ENCODE measurements around the gene FBXW2. TPM values are rescaled to one million over a fixed set of nuclear protein-coding genes. Genes with fewer than 3 reads are reported as not detected.

FBXW2 gene
- total RNA-seq, 2 donors from 2014 or later, result 63.2 to 77.1 TPM

GRCh38 chr9:120764476-120764875 is 28.7 kb downstream of the FBXW2 start:
- DNase-seq, result no peak
- H3K27me3 Mint-ChIP-seq (ENCODE audit: insufficient read depth), result no peaks in the 10 kb centered on the region
- no peak overlapping the region for H3K4me3 Mint-ChIP-seq
- Histone ChIP-seq H3K9me3 (ENCODE audit: control insufficient read depth, low read length) (no peaks in the 10 kb centered on the region), H3K27me3 (ENCODE audit: control insufficient read depth, insufficient read depth, low read length, poor library complexity, severe bottlenecking) (no peaks in the 10 kb centered on the region), H3K4me3 (ENCODE audit: low read length) (no peak overlapping the region), H3K9ac (ENCODE audit: extremely low read depth, low read length, poor library complexity, severe bottlenecking) (no peak overlapping the region), H3K4me1 (ENCODE audit: control insufficient read depth, insufficient read depth, low read length) (peaks cover 5% of the 10 kb centered on the region), H3K36me3 (ENCODE audit: control insufficient read depth, insufficient read depth, low read length) (peaks cover 74% of the 10 kb centered on the region), H3K27ac (ENCODE audit: low read depth, low read length) (no peak overlapping the region)
- 95 to 97% methylated on average over 11 of the region's 11 CpGs for WGBS, 2 experiments (ENCODE audit: insufficient coverage in 1 of 2, insufficient read length in 1 of 2)
- no peaks in the 10 kb centered on the region for H3K9me3 Mint-ChIP-seq
- TF ChIP-seq CTCF (conservative IDR thresholded peaks at IDR 0.05), result no peak
- peaks cover 67% of the 10 kb centered on the region for H3K36me3 Mint-ChIP-seq (ENCODE audit: low read depth)
- peaks cover 25% of the 10 kb centered on the region for H3K4me1 Mint-ChIP-seq
- no peak overlapping the region for H3K27ac Mint-ChIP-seq

GRCh38 chr9:120761006-120761405 is 32.2 kb downstream of the FBXW2 start:
- H3K27ac ChIP-seq (ENCODE audit: low read depth, low read length), result no peak overlapping the region
- no peaks in the 10 kb centered on the region for H3K9me3 ChIP-seq (ENCODE audit: control insufficient read depth, low read length)
- Mint-ChIP-seq H3K27ac (peak overlapping the region; percentile 28), H3K4me3 (no peak overlapping the region), H3K27me3 (ENCODE audit: insufficient read depth) (no peaks in the 10 kb centered on the region), H3K4me1 (peaks cover 3% of the 10 kb centered on the region), H3K9me3 (no peaks in the 10 kb centered on the region), H3K36me3 (ENCODE audit: low read depth) (peaks cover 48% of the 10 kb centered on the region)
- H3K9ac ChIP-seq (ENCODE audit: extremely low read depth, low read length, poor library complexity, severe bottlenecking), result no peak overlapping the region
- 91 to 100% methylated on average over 1 to 2 of the region's 2 CpGs for WGBS, 2 experiments (ENCODE audit: insufficient coverage in 1 of 2, insufficient read length in 1 of 2)
- H3K4me3 ChIP-seq (ENCODE audit: low read length), result no peak overlapping the region
- H3K36me3 ChIP-seq (ENCODE audit: control insufficient read depth, insufficient read depth, low read length), result peaks cover 77% of the 10 kb centered on the region
- no peaks in the 10 kb centered on the region for H3K4me1 ChIP-seq (ENCODE audit: control insufficient read depth, insufficient read depth, low read length)
- no peak for TF ChIP-seq CTCF (conservative IDR thresholded peaks at IDR 0.05)
- no peak for DNase-seq
- H3K27me3 ChIP-seq (ENCODE audit: control insufficient read depth, insufficient read depth, low read length, poor library complexity, severe bottlenecking), result no peaks in the 10 kb centered on the region

- no peak for DNase-seq
- no peaks in the 10 kb centered on the region for H3K9me3 Mint-ChIP-seq
- no peaks in the 10 kb centered on the region for H3K4me1 ChIP-seq (ENCODE audit: control insufficient read depth, insufficient read depth, low read length)
- H3K4me3 ChIP-seq (ENCODE audit: low read length), result no peak overlapping the region
- H3K4me1 Mint-ChIP-seq, result no peaks in the 10 kb centered on the region
- no peaks in the 10 kb centered on the region for H3K27me3 Mint-ChIP-seq (ENCODE audit: insufficient read depth)
- WGBS, 2 experiments (ENCODE audit: insufficient coverage in 1 of 2, insufficient read length in 1 of 2), result 95 to 100% methylated on average over 7 to 9 of the region's 9 CpGs
- no peak overlapping the region for H3K4me3 Mint-ChIP-seq
- H3K36me3 Mint-ChIP-seq (ENCODE audit: low read depth), result peaks cover 41% of the 10 kb centered on the region
- H3K9ac ChIP-seq (ENCODE audit: extremely low read depth, low read length, poor library complexity, severe bottlenecking), result no peak overlapping the region
- no peaks in the 10 kb centered on the region for H3K9me3 ChIP-seq (ENCODE audit: control insufficient read depth, low read length)
- H3K27ac Mint-ChIP-seq, result no peak overlapping the region
- H3K27me3 ChIP-seq (ENCODE audit: control insufficient read depth, insufficient read depth, low read length, poor library complexity, severe bottlenecking), result no peaks in the 10 kb centered on the region
- no peak for TF ChIP-seq CTCF (conservative IDR thresholded peaks at IDR 0.05)
- H3K36me3 ChIP-seq (ENCODE audit: control insufficient read depth, insufficient read depth, low read length), result peaks cover 73% of the 10 kb centered on the region
- H3K27ac ChIP-seq (ENCODE audit: low read depth, low read length), result no peak overlapping the region
Observed at GRCh38 chr9:120759755-120760400, 33.3 kb downstream of the FBXW2 start.

Measured in endodermal cell (in vitro differentiated cells).